Measurements from ENCODE around the gene TMEM200B.
"Not testable (repeated sequence)": the region's sequence is repeated elsewhere in the genome, so short reads cannot be mapped to it uniquely, and the experiment has no call there.

TMEM200B gene

GRCh38 chr1:29105822-29106221 is 17.9 kb downstream of the TMEM200B start:
- DNase-seq: no peak

- no peak for DNase-seq
Observed at GRCh38 chr1:29100487-29100886, 23.2 kb downstream of the TMEM200B start.

GRCh38 chr1:29099286-29099685 is 24.4 kb downstream of the TMEM200B start:
- no peak for DNase-seq

GRCh38 chr1:29096231-29096886 is 27.3 kb downstream of the TMEM200B start:
- DNase-seq: no peak

- no peak for DNase-seq
Observed at GRCh38 chr1:29094954-29095353, 28.7 kb downstream of the TMEM200B start.

- no peak for DNase-seq
Observed at GRCh38 chr1:29094433-29094832, 29.3 kb downstream of the TMEM200B start.

GRCh38 chr1:29092704-29093103 is 31.0 kb downstream of the TMEM200B start:
- not testable (repeated sequence) for DNase-seq

GRCh38 chr1:29090937-29091618 is 32.6 kb downstream of the TMEM200B start:
- no peak for DNase-seq

- DNase-seq: no peak
Observed at GRCh38 chr1:29084196-29084521, 39.5 kb downstream of the TMEM200B start.

GRCh38 chr1:29083317-29084195 is 40.1 kb downstream of the TMEM200B start:
- no peak for DNase-seq

- DNase-seq: no peak
Observed at GRCh38 chr1:29082519-29082918, 41.2 kb downstream of the TMEM200B start.

- no peak for DNase-seq
Observed at GRCh38 chr1:29081201-29081600, 42.5 kb downstream of the TMEM200B start.

GRCh38 chr1:29079916-29080629 is 43.6 kb downstream of the TMEM200B start:
- DNase-seq: not testable (repeated sequence)

GRCh38 chr1:29077155-29077554 is 46.5 kb downstream of the TMEM200B start:
- no peak for DNase-seq

Measured in stimulated activated CD4-positive, alpha-beta T cell treated with anti-CD3 and anti-CD28 coated beads, Interleukin-15, amount 100 ng/mL, for 24 hours (primary cell).